Hepatocyte (in vitro differentiated cells): Measurements from ENCODE around the gene CEP85.

ENCODE experiments used
- CTCF ChIP-seq: fragments of 200-600 bp; sonication (generic); IDR thresholded peaks from 2 replicates; pipeline ENCODE4 v1.5.1; 2016; ENCODE audit warnings: antibody characterized with exemption, mild to moderate bottlenecking; ENCODE audit not compliant: poor library complexity
- EZH2 ChIP-seq: fragments of 200-600 bp; sonication (generic); IDR thresholded peaks from 2 replicates; pipeline ENCODE4 v1.6.1; 2016; ENCODE audit warnings: antibody characterized with exemption, mild to moderate bottlenecking, borderline replicate concordance
- EZH2phosphoT487 ChIP-seq: fragments of 200-600 bp; sonication (generic); IDR thresholded peaks from one replicate; pipeline ENCODE4 v1.6.1; 2018; ENCODE audit warnings: antibody characterized with exemption, mild to moderate bottlenecking, low read depth, moderate library complexity; ENCODE audit not compliant: unreplicated experiment, severe bottlenecking

GRCh38 chr1:26302733-26303405, 68.9 kb downstream of the CEP85 start:
- TF ChIP-seq CTCF (no peak), EZH2 (no peak), EZH2phosphoT487 (no peak)
